Cardiac fibroblast (primary cell): Measurements from ENCODE around the gene MAP7D3.

ENCODE experiments used
- DNase-seq, 2 donors: peaks; one replicate each; pipeline versions ENCODE4 v3.0.0 to v3.0.0-alpha.2; 2010; ENCODE audit warnings: low read depth in 2 of 2
- H3K4me3 ChIP-seq, 2 donors: replicated peaks in 1 of 2; 1 replicate in 1 of 2; 2 replicates in 1 of 2; pipeline ENCODE4 v1.5.1; 2011; ENCODE audit warnings: low read depth in 2 of 2, low read length in 2 of 2, mild to moderate bottlenecking in 2 of 2, moderate library complexity in 1 of 2
- CTCF ChIP-seq: IDR thresholded peaks from one replicate; pipeline ENCODE4 v1.5.1; 2011; ENCODE audit warnings: low read depth, mild to moderate bottlenecking, low read length, inconsistent platforms

The MAP7D3 gene

GRCh38 chrX:136227074-136227473, 24.1 kb downstream of the MAP7D3 start:
- no peak for DNase-seq
- no peak for TF ChIP-seq CTCF
- H3K4me3 ChIP-seq: no peak overlapping the region

- no peak for TF ChIP-seq CTCF
- no peak overlapping the region for H3K4me3 ChIP-seq
- no peak for DNase-seq
These were observed 29.2 kb downstream of the MAP7D3 start for GRCh38 chrX:136221851-136222513.

GRCh38 chrX:136220951-136221350, 30.2 kb downstream of the MAP7D3 start:
- no peak for DNase-seq
- no peak for TF ChIP-seq CTCF
- no peak overlapping the region for H3K4me3 ChIP-seq

GRCh38 chrX:136220540-136220939, 30.7 kb downstream of the MAP7D3 start:
- no peak overlapping the region for H3K4me3 ChIP-seq
- TF ChIP-seq CTCF: no peak
- no peak for DNase-seq

GRCh38 chrX:136219893-136220292, 31.3 kb downstream of the MAP7D3 start:
- TF ChIP-seq CTCF: no peak
- DNase-seq: no peak
- no peak overlapping the region for H3K4me3 ChIP-seq

- TF ChIP-seq CTCF: no peak
- no peak overlapping the region for H3K4me3 ChIP-seq
- no peak for DNase-seq
These were observed 35.6 kb downstream of the MAP7D3 start for GRCh38 chrX:136215559-136215958.

- peak; percentile 84 to 89 for DNase-seq
- TF ChIP-seq CTCF: no peak
These were observed 36.6 kb downstream of the MAP7D3 start for GRCh38 chrX:136214551-136214950.

More at GRCh38 chrX:136214551-136214950, 36.6 kb downstream of the MAP7D3 start:
- no peak overlapping the region for H3K4me3 ChIP-seq
